Measurements from ENCODE around the gene TMEM39B.

GRCh38 chr1:32045772-32046171 is 27.0 kb upstream of the TMEM39B start:
- TF ChIP-seq POLR2A (IDR thresholded peaks at IDR 0.05) (no peak), CTCF (IDR thresholded peaks at IDR 0.05) (no peak), EP300 (IDR thresholded peaks at IDR 0.05) (peak in 1 of 2 donors; percentile 17)
